MM.1S (cell line): ENCODE results near the gene LRRC74B.

Experiments
- EZH2 ChIP-seq: fragments of 300-600 bp; sonication (generic); optimal IDR thresholded peaks from 2 replicates; pipeline ENCODE3; 2017; ENCODE audit warnings: low read depth, mild to moderate bottlenecking, antibody characterized with exemption, low read length, mixed read lengths
- EZH2phosphoT487 ChIP-seq: fragments of 300-600 bp; sonication (generic); IDR thresholded peaks from 2 replicates; pipeline ENCODE4 v1.6.1; 2018; ENCODE audit warnings: antibody characterized with exemption, low read length
- TF ChIP-seq, protein P1 (sequence below): fragments of 300-600 bp; sonication (generic); IDR thresholded peaks from 2 replicates; pipeline ENCODE4 v1.5.1; 2016; ENCODE audit warnings: antibody characterized with exemption, low read length, mixed read lengths

DNA sequence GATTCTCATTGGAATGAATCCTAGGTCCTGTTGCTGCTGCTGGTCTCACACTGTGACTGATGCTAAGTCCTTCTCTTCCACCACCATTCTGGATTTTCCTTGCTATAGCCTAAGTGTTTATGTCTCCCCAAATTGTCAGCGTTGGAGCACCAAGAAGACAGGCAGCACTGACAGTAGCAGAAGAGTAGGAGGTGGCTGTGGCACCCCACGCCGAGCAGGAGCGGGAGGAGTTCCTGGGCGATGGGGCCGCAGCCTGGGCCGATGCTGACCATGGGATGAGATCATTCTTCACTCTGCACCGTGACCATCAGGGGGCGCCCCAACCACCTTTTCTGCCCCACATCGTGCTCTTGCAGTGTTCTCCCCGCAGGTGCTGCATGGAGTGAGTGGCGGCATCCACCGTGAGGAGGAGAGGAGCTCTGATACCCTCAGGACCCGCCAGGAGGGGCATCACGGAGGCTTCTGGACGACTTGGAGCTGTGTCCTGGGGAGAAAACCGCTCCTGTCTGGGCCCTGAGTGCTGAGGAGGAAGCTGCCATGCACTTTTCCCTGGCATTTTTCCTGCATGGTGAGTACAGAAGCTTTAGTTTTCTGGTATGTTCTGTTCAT, 57.0 kb downstream of the LRRC74B start:
- TF ChIP-seq, protein P1, sequence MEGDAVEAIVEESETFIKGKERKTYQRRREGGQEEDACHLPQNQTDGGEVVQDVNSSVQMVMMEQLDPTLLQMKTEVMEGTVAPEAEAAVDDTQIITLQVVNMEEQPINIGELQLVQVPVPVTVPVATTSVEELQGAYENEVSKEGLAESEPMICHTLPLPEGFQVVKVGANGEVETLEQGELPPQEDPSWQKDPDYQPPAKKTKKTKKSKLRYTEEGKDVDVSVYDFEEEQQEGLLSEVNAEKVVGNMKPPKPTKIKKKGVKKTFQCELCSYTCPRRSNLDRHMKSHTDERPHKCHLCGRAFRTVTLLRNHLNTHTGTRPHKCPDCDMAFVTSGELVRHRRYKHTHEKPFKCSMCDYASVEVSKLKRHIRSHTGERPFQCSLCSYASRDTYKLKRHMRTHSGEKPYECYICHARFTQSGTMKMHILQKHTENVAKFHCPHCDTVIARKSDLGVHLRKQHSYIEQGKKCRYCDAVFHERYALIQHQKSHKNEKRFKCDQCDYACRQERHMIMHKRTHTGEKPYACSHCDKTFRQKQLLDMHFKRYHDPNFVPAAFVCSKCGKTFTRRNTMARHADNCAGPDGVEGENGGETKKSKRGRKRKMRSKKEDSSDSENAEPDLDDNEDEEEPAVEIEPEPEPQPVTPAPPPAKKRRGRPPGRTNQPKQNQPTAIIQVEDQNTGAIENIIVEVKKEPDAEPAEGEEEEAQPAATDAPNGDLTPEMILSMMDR, result peak; percentile 93
- no peak for TF ChIP-seq EZH2phosphoT487
- TF ChIP-seq EZH2, result no peak
